Activated gamma-delta T cell treated with anti-CD3 and anti-CD28 coated beads, Interleukin-2, amount 50 U/mL, for 16 hours (primary cell): ENCODE results near the gene DBR1.

Source experiments
- DNase-seq: peaks from one replicate; pipeline ENCODE4 v3.0.0-alpha.2; 2020; ENCODE audit warnings: low read depth

DBR1 gene, protein sequence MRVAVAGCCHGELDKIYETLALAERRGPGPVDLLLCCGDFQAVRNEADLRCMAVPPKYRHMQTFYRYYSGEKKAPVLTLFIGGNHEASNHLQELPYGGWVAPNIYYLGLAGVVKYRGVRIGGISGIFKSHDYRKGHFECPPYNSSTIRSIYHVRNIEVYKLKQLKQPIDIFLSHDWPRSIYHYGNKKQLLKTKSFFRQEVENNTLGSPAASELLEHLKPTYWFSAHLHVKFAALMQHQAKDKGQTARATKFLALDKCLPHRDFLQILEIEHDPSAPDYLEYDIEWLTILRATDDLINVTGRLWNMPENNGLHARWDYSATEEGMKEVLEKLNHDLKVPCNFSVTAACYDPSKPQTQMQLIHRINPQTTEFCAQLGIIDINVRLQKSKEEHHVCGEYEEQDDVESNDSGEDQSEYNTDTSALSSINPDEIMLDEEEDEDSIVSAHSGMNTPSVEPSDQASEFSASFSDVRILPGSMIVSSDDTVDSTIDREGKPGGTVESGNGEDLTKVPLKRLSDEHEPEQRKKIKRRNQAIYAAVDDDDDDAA

DNA sequence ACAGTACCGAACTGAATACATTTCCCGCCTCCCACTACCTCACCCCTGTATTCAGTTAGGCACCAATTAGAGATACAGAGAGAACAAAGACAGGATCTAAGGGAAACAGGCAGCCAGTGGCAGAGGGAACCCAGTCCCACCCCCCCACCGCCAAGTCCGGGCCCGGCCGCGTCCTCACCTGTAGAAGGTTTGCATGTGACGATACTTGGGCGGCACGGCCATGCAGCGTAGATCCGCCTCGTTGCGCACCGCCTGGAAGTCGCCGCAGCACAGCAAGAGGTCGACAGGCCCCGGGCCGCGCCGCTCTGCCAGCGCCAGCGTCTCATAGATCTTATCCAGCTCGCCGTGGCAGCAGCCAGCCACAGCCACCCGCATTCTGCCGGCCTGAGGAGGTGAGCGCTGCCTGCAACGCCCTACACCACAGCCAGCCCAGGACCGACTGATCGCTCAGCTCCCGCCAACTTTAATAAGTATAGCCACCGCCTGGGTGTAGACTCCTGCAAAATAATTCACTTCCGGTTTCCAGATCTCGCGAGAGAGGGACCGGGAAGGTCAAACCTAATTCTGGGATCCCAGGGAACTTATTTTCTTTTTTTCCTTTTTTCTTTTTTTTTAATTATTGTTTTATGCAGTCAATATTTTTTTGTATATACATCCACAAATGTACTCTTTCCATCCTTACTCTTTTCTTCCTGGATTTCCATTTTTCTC is at the start of gene DBR1:
Gene DBR1, minus strand, starts transcription at position 501 of the 711 bp plus-strand sequence. Its CDS starts 126 bp downstream, at position 375.
- peak; percentile 58 for DNase-seq

DNA sequence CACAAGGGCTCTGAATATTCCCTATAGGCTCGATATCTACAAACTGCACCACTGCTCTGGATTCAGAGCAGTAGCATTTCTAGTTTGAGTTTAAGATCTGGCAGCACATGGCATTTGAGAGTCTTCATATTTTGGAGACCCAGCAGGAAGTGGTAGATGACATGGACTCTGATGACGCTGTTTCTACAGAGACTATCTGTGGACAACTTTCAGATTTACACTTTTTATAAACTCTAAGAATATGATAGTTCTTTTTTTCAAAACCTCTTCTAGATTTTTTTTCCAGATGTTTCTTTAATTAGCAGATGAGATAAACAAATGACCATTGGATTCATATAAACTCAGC is 48.2 kb upstream of the DBR1 start:
- DNase-seq: no peak

DNA sequence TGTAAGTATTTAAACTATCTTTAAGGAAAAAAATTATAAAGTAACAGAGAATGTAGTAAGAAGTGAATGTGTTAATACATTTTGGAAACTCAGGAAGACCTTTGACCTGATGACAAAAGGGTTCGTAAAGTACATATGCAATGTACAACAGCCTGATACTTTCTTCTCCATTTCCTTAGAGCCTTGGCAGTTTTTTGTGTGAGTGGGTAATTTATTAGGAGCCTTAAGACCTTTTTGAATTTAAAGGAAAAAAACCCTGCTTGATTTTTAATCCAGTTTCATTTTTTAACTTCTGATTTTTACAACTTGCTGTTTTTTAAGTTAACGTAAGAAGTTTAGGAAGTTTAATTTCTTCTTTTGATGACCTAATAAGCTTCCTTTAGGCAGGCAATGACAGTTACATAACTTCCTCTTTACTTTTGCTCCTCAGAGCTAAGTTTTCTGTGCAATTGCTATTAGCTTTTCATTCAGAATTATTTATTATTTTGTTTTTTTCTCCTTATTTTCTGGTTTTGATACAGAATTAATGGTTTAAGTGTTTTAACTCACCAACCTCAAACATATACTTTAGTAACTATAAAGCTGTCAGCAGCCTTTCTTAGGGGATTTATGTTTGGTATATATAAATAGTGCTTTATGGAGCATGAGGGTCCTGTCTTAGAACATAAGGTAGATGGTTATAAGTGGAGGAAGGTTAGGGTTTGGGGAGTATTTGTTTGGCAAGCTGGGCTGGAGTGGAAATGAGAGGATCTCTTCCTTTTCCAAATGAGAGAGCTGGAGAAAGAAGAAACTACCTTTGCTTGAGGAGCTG is 47.6 kb upstream of the DBR1 start:
- no peak for DNase-seq

DNA sequence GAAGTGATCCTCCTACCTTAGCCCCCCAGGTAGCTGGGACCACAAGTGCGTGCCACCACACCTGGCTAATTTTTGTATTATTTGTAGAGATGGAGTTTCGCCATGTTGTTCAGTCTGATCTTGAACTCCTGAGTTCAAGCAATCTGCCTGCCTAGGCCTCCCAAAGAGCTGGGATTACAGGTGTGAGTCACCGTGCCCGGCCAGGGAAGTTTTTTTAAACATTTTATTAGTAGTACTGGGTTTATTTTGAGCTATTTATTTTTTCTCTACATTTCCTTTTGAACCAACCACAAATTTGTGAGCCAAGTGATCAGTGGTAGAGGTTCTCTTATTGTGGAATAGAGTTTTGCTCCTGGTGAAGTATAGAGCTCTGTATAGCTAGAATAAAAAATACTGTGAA is 46.1 kb upstream of the DBR1 start:
- DNase-seq: no peak

GRCh38 chr3:138220242-138220641 is 45.5 kb upstream of the DBR1 start:
- DNase-seq: no peak

DNA sequence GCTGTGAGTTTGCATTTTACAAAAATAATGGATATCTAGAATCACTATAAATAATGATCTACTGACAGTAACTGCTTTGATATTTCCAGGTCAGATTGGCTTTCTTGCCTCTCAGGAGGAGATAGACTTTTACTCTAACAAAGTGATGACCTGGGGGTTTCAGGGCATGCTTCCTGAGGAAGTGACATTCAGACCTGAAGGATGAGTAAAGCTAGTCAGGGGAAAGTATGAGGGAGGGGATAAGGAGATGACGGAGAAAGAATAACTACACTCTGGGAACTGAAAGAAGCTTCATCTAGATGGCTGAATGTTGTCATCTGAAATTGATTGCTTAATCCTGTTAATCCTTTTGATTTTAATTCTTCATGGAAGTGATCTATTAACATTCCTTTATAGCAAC is 44.5 kb upstream of the DBR1 start:
- DNase-seq: no peak

DNA sequence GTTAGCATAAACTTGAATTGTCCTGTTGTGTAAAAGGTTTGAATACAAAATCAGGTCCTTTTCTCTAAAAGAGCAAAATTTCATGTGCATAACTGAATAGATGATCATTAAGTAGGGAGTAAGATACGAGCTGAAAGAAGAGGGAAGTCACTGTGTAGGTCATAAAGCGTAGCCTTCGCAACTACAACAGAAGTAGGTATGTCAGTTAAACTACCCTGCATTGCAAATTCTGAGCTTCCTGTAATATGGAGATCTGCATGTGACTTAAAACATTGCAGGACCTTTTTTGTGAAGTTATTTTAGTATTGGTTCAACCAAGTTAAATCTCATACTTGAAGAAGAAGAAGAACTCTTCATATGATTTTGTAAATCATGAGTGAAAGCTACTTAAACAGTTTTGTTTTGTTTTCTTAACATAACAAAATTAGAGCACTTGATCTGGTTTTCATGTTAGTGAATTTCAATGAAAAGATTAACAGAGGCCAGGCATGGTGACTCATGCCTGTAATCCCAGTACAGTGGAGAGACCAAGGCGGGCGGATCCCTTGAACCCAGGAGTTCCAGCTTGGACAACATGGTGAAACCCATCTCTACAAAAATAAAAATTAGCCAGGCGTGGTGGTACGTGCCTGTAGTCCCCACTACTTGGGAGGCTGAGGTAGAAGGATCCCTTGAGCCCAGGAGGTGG is 38.8 kb upstream of the DBR1 start:
- DNase-seq: no peak

DNA sequence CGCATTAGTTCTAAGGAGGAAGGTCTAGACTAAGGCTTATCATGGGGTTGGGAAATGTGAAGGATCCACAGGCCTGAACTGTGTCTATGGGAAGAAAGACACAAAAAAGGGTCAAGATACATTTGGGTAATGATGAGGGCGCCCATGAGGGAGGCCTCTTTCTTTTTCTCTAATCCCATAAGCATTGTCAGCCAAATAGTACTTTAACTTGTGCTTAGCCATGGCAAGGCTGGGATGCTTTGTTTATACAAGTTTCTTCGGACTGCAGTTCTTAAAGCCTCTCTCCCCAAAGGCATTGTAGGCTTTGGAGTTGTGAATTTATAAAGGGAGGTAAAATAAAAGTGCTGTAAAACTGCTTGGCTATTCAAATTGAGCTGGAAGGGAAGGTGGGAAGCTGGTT is 35.8 kb upstream of the DBR1 start:
- DNase-seq: no peak

DNA sequence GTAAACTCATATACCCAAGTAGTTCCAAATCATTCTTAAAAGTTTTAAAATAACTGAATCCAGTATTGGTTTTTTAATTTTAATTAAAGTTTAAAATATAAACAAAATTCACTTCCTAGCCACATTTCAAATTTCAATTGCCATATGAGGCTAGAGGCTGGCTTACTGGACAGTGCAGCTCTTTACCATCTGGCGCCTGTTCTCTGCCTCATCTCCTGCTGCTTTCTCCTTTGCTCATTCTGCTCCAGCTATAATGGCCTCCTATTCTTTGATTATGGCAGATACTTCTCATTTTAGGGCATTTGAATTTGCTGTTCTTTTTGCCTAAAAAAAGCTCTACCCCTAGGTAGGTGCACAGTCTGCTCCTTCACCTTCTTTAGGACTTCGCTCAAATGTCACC is 31.5 kb upstream of the DBR1 start:
- DNase-seq: no peak

- DNase-seq: no peak
Measured at GRCh38 chr3:138205527-138205926, 30.8 kb upstream of the DBR1 start.

DNA sequence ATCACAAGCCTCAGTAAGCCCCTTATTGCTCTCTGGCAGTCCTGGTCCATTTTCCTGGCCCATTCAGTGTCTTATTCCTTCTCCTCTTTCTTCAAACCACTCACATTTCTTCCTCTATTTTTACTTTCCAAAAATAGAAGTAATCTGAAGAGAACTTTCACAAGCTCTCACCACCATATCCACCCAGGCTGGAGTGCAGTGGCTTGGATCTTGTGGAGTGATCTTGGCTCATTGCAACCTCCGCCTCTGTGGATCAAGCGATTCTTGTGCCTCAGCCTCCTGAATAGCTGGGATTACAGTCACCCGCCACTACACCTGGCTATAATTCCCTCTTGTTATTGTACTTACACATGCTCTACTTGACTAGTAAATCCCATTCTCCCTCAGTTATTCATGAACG is 29.2 kb upstream of the DBR1 start:
- DNase-seq: no peak

DNA sequence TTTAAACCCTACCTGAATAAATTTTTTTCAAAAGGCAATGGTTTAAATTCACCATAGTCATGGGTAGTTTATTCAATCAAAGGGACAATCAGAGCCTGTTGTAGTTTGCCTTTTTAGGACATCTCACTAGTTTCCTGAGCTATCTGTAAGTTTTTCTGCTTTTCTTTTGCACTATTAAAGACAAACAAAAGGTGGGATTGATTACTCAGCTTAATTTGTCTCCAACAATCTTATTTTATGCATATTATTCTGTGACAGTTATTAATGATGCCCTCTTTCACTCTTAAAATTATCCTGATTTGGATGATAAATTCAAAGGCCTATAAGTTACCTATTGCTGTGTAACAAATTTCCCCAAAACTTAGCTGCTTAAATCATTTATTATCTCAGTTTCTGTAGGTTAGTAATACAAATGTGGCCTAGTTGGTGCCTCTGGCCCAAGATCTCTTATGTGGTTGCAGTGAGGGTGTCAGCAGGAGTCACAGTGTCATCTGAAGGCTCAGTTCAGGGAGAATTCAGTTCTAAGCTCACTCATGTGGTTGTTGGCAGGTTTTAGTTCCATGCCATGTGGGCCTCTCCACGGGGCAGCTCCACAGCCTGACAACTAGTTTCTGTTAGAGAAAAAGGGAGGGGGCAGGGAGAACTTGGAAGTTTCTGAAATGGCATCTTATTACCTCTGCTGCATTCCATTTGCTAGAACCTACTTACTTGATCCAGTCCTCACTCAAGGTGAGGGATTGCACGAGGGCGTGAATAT is 28.4 kb upstream of the DBR1 start:
- DNase-seq: no peak

GRCh38 chr3:138200424-138200823 is 25.7 kb upstream of the DBR1 start:
- no peak for DNase-seq

DNA sequence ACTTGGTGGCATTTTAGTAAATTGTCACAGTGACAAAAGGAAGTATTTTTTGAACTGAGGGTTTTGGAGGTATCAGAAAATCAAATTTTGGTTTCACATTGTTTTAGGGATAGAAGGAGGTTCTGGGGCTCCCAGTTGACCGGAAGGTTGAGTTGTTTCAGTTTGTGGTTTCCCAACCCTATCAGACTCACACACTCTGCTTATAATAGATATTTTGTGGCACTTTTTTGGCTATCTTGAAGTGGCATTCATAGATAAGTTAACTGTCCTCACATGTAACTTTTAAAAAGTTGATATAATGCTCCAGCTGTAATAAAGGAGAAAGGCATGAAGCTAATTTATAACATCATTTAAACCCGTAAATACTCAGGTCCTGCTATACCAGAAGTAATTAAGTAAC is 25.1 kb upstream of the DBR1 start:
- no peak for DNase-seq

- no peak for DNase-seq
Measured at GRCh38 chr3:138197524-138197923, 22.8 kb upstream of the DBR1 start.

- DNase-seq: no peak
Measured at GRCh38 chr3:138197058-138197457, 22.3 kb upstream of the DBR1 start.

- no peak for DNase-seq
Measured at GRCh38 chr3:138196023-138196422, 21.3 kb upstream of the DBR1 start.

GRCh38 chr3:138195481-138195880 is 20.8 kb upstream of the DBR1 start:
- no peak for DNase-seq

DNA sequence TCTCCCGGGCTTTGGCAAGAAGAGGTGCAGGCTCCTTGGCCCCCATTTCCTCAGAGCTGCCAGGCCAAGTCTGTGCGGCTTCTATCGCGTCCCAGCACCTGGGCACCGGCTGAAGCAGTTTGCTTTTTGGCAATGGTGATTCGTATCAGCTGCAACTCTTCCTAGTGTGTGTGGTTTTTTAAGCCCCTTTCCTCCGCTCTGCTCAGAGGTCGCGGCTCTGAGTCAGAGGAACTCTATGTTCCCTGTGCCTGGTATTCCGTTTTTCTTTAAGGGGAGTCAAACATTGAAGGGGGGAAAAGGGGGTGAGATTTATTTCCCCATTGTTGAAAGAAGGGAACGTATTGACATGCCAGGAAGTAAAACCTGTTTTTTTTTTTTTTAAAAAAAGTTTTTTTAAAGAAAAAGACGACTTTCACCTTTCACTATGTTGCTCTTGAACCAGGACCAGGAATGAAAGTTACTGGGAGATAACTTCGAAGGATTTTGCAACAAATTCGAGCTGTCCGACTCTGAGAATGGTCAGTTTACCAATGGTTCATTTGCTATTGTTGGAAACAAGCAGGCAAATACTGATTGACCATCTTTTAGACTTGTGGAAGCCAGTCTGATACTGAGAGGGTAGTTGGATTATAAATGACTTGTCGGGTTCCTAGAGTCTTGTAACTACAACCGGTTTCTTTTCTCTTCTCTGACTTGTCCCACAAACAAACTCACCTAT is 13.5 kb upstream of the DBR1 start:
- no peak for DNase-seq

DNA sequence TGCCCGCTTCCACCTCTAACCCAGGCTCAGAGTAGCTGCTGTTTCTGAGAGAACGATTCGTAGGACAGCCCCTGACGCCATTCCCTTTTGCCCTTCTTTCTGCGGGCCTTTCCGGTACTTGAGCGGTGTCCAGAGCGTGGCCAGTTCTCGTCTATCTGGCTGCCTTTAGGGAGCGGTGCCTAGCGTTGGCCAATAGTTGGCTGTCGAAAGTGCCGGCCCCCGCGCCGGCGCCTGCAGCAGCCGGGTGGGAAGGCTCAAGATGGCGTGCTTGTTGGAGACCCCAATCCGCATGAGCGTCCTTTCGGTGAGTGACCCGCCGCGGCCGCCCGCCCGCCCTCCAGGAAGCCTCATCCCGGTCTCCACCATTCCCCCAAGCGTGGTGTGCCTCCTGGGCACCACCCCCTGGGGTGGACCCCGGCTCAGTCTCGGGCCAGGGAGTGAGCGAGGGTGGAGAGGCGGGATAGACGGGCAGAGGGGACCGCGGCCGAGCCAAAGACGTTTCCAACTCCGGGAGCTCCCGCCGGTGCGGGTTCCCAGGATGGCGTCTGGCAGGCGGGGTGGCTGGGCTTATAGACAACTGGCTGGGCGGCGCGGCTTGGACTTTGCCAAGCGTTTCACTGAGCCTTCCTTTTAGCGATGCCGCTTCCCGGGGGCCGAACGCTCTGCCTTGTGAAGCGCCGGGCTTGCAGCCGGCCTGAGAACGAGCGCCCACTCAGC is 12.7 kb upstream of the DBR1 start, which contains the start of gene ARMC8:
Gene ARMC8, plus strand, starts transcription at position 6 of the 717 bp plus-strand sequence. Its CDS starts 254 bp downstream, at position 260.
- DNase-seq: no peak
